Loucy (cell line): Measurements from ENCODE around the gene ZNF521.

ENCODE experiments used
- EZH2phosphoT487 ChIP-seq: fragments of 200-600 bp; IDR thresholded peaks from 2 replicates; pipeline ENCODE4 v1.6.1; 2018; ENCODE audit warnings: antibody characterized with exemption, mild to moderate bottlenecking, moderate library complexity, borderline replicate concordance
- TF ChIP-seq, protein P1 (sequence below): fragments of 200-600 bp; sonication (generic); conservative IDR thresholded peaks from 2 replicates; pipeline ENCODE4 v1.5.1; 2014; ENCODE audit warnings: mild to moderate bottlenecking, antibody characterized with exemption, low read length

GRCh38 chr18:25093141-25093540, 258.8 kb downstream of the ZNF521 start:
- TF ChIP-seq, protein P1, sequence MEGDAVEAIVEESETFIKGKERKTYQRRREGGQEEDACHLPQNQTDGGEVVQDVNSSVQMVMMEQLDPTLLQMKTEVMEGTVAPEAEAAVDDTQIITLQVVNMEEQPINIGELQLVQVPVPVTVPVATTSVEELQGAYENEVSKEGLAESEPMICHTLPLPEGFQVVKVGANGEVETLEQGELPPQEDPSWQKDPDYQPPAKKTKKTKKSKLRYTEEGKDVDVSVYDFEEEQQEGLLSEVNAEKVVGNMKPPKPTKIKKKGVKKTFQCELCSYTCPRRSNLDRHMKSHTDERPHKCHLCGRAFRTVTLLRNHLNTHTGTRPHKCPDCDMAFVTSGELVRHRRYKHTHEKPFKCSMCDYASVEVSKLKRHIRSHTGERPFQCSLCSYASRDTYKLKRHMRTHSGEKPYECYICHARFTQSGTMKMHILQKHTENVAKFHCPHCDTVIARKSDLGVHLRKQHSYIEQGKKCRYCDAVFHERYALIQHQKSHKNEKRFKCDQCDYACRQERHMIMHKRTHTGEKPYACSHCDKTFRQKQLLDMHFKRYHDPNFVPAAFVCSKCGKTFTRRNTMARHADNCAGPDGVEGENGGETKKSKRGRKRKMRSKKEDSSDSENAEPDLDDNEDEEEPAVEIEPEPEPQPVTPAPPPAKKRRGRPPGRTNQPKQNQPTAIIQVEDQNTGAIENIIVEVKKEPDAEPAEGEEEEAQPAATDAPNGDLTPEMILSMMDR, result no peak
- TF ChIP-seq EZH2phosphoT487, result no peak
